GM21447 (cell line): ENCODE results near the gene NRIP3.

Experiments
- ATAC-seq: cut with Tn5 transposase; IDR thresholded peaks from one replicate; pipeline ENCODE4 v1.9.1; 2021; ENCODE audit not compliant: unreplicated experiment

The NRIP3 gene

DNA sequence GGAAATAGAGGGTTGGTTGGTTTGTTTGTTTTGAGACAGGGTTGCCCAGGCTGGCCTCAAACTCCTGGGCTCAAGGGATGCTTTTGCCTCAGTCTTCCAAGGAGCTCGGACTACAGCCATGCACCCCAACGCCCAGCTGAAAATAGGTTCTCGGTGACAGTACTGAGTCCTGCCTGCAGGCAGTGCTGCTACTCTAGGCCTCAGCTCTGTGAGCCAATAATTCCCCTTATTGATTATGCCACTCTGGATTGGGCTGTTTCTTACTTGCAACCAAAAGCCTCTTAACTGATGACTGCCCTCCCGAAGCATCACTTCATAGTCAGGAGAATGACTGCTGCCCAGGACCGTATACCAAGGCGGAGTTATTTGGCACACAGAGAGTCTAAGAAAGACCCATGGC is 69.9 kb downstream of the NRIP3 start:
- no peak for ATAC-seq

DNA sequence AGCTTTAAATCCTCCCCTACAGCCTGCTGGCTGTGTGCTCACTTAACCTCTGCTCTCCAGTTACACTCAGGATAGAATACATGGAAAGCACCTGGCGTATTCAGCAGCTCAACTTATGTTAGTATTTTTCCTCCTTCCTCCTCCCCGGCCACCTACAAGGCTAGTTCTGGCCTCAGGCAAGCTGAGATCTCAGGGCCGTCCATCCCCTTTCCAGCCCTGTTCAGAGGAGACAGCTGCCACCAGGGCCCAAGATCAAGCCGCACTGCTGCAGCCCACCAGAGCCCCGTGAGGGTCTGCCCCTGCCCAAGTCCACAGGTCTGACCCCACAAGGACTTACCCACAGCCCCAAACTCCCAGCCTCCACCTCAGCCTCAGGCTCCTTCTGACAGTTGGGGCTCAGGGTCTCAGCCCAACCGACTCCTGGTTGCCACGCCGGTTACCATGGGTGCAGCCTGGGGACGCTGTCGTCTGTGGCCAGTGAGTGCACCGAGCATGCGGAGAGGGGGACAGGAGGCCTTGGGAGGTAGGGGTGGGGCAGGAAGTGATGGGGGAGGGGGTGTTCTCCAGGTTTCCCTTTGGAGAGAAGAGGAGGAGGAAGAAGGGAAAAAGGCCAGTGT is 71.1 kb downstream of the NRIP3 start, which contains the start of gene C11orf16:
Gene C11orf16 (minus strand): TSS at position 384 of the 617 bp plus-strand sequence. CDS start 639 bp downstream, outside the sequence.
- ATAC-seq: no peak
